NT2/D1 (cell line): ENCODE measurements around the gene SLC35F3.

ENCODE experiments used
- SUZ12 ChIP-seq: IDR thresholded peaks from 2 replicates; pipeline ENCODE4 v1.6.1; 2011; ENCODE audit not compliant: insufficient read length, insufficient read depth; ENCODE audit errors: extremely low read depth
- YY1 ChIP-seq: IDR thresholded peaks from 2 replicates; pipeline ENCODE4 v1.6.1; 2011; ENCODE audit not compliant: insufficient read length, insufficient read depth
- ZNF274 ChIP-seq: IDR thresholded peaks from 2 replicates; pipeline ENCODE4 v1.6.1; 2011; ENCODE audit warnings: mild to moderate bottlenecking, low read depth, low read length

DNA sequence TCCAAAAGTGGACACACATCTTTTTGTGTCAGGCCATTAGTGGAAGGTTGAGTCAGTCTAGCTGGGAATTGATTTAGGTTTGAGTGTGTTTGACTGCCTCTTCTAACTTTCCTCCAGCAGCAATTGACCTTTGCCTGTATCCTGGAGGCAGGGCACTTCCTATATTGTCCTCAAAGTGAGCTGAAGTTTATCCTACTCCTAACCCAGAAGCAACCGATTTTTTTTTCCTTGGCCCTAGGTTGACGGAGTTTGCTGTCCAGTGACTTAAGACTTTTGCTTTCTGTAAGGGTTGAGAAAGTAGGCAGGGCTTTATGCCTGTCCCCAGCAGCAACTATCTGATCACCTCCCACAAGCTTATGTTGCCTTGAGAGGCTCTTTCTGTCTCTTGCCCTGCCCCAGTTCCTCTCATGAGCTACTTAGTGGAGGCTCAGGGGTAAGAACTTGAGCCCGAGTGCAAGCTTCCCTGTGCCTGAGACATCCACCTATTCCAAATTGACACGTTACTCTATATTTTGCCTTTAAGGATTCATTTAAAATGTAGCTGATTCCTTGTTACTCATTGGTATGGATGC lies 30.9 kb downstream of the SLC35F3 start:
- TF ChIP-seq ZNF274: no peak
- no peak for TF ChIP-seq SUZ12
- TF ChIP-seq YY1: no peak
